Ovary (tissue), 9 donors: Measurements from ENCODE around the gene CAMTA1. TPM values are rescaled to one million over a fixed set of nuclear protein-coding genes. Genes with fewer than 3 reads are reported as not detected.

Experiments used
- DNase-seq, 5 donors: peaks; one replicate each; pipeline ENCODE4 v3.0.0-alpha.2; 2019 to 2020
- H3K27ac ChIP-seq, 2 donors: fragments of 200-600 bp; one replicate each; pipeline versions ENCODE4 v1.5.1 to v1.8.0; 2019 to 2022
- H3K27me3 ChIP-seq: fragments of 200-600 bp; one replicate; pipeline ENCODE4 v1.8.0; 2022
- H3K36me3 ChIP-seq: fragments of 200-600 bp; sonication (generic); one replicate; pipeline ENCODE4 v1.5.1; 2019
- H3K4me1 ChIP-seq: one replicate; pipeline ENCODE4 v1.8.1; 2013; ENCODE audit warnings: mild to moderate bottlenecking, moderate library complexity; ENCODE audit not compliant: insufficient read depth
- H3K4me3 ChIP-seq: fragments of 200-600 bp; sonication (generic); one replicate; pipeline ENCODE4 v1.5.1; 2017
- H3K9me3 ChIP-seq, 2 donors: fragments of 200-600 bp in 1 of 2; sonication (generic) in 1 of 2; one replicate each; pipeline versions ENCODE4 v1.5.1 to v1.8.1; 2013 to 2019; ENCODE audit warnings: mild to moderate bottlenecking in 1 of 2, moderate library complexity in 1 of 2
- CTCF ChIP-seq, 3 donors: fragments of 450-650 bp in 2 of 3; fragments of 200-600 bp in 1 of 3; IDR thresholded peaks; one replicate each; pipeline versions ENCODE4 v1.5.1 to v1.8.0; 2016 to 2022; ENCODE audit warnings: antibody characterized with exemption in 3 of 3, mild to moderate bottlenecking in 1 of 3
- EP300 ChIP-seq: sonication (generic); formaldehyde crosslinking; IDR thresholded peaks from one replicate; pipeline ENCODE4 v1.6.1; 2017; ENCODE audit warnings: antibody characterized with exemption
- POLR2A ChIP-seq: fragments of 450-650 bp; IDR thresholded peaks from one replicate; pipeline ENCODE4 v1.6.1; 2017; ENCODE audit warnings: antibody characterized with exemption, mild to moderate bottlenecking, moderate library complexity
- WGBS, 3 donors: extraction: QIAGEN DNeasy Blood & Tissue Kit in 1 of 3; methylation state at CpG; one replicate each; pipeline versions ENCODE4 v1.1.5 to v1.1.7; 2013 to 2017; 5-methylcytosine and 5-hydroxymethylcytosine counted together
- intact Hi-C, 4 donors: fragments of 100-400 bp; cut with DNase I; formaldehyde crosslinking; loops; one replicate each; pipeline versions ENCODE4 v1.11.0 to v1.15.1; 2022 to 2023
- polyA plus RNA-seq, 2 donors: library from polyadenylated mRNA; stranded (reverse); fragments of 200-250 nt in 1 of 2; fragments of 350-450 nt in 1 of 2; fragmentation: Illumina TruSeq in 1 of 2; extraction: RNeasy Lipid Tissue Mini Kit (QIAGEN cat#74804) in 1 of 2; gene quantifications; one replicate each; pipeline ENCODE4 v1.2.3, GENCODE V29; 2013 to 2014
- total RNA-seq, 7 donors: library from RNA; depleted of rRNA in 2 of 7; stranded (reverse); fragments of >200 nt in 2 of 7; fragmentation: NEBNext Ultra II Directional in 3 of 7; extraction: Animal tissue kit (Norgen Biotek cat#: 25700) in 3 of 7; gene quantifications; one replicate each; pipeline versions ENCODE4 v1.1.0 to v1.2.4, GENCODE V29; 2016 to 2023
- donor health status: DM: no; HTN: no; CAD: no; lungs with moderate emphysema.
- donor health status: DM: no; HTN: no; CAD: no.
- donor health status: Bipolar disorder and iron deficiency.
- donor health status: DM: yes; HTN: yes; CAD: no.
- donor health status: DM: no; HTN: no; CAD: no.
- donor health status: DM: yes; HTN: yes; CAD: no.

The CAMTA1 gene
- total and polyA plus RNA-seq, 9 donors: 51.1 to 150 (median 67.4) TPM

- Histone ChIP-seq H3K9me3 (no peaks in the 10 kb centered on the region), H3K27me3 (no peaks in the 10 kb centered on the region), H3K4me1 (no peaks in the 10 kb centered on the region), H3K36me3 (no peaks in the 10 kb centered on the region), H3K27ac (no peak overlapping the region), H3K4me3 (no peak overlapping the region)
- intact Hi-C loops: no loop called here
- TF ChIP-seq POLR2A: no peak
- no peak for TF ChIP-seq CTCF (IDR thresholded peaks at IDR 0.05)
- TF ChIP-seq EP300: no peak
- DNase-seq: no peak
Observed at GRCh38 chr1:7267493-7267892, 482.2 kb downstream of the CAMTA1 start.

- TF ChIP-seq POLR2A (no peak), CTCF (IDR thresholded peaks at IDR 0.05) (no peak), EP300 (no peak)
- DNase-seq: no peak
- intact Hi-C loops: no loop called here
Observed at GRCh38 chr1:7268983-7269382, 483.7 kb downstream of the CAMTA1 start.

GRCh38 chr1:7269525-7269924, 484.3 kb downstream of the CAMTA1 start:
- no peak overlapping the region for H3K4me3 ChIP-seq
- intact Hi-C loops: no loop called here
- H3K4me1 ChIP-seq: no peaks in the 10 kb centered on the region
- H3K27me3 ChIP-seq: no peaks in the 10 kb centered on the region
- H3K9me3 ChIP-seq: no peaks in the 10 kb centered on the region
- no peaks in the 10 kb centered on the region for H3K36me3 ChIP-seq
- H3K27ac ChIP-seq: no peak overlapping the region
- TF ChIP-seq EP300: no peak
- TF ChIP-seq CTCF (IDR thresholded peaks at IDR 0.05): no peak
- TF ChIP-seq POLR2A: no peak
- no peak for DNase-seq
- WGBS, 3 donors: 96 to 100% (median 96%) methylated on average over 1 of the region's 1 CpG

More at GRCh38 chr1:7268983-7269382, 483.7 kb downstream of the CAMTA1 start:
- H3K9me3 ChIP-seq: no peaks in the 10 kb centered on the region
- no peaks in the 10 kb centered on the region for H3K27me3 ChIP-seq
- no peak overlapping the region for H3K4me3 ChIP-seq
- H3K4me1 ChIP-seq: no peaks in the 10 kb centered on the region
- H3K27ac ChIP-seq: no peak overlapping the region
- no peaks in the 10 kb centered on the region for H3K36me3 ChIP-seq

- DNase-seq: no peak
- intact Hi-C loops: no loop called here
- H3K4me3 ChIP-seq: no peak overlapping the region
- H3K9me3 ChIP-seq: no peaks in the 10 kb centered on the region
- TF ChIP-seq EP300 (no peak), POLR2A (no peak)
- no peaks in the 10 kb centered on the region for H3K4me1 ChIP-seq
- no peak overlapping the region for H3K27ac ChIP-seq
- no peaks in the 10 kb centered on the region for H3K27me3 ChIP-seq
- H3K36me3 ChIP-seq: no peaks in the 10 kb centered on the region
- 68 to 76% (median 76%) methylated on average over 3 of the region's 3 CpGs for WGBS, 3 donors
Observed at GRCh38 chr1:7274256-7274655, 489.0 kb downstream of the CAMTA1 start.

- Histone ChIP-seq H3K27me3 (no peaks in the 10 kb centered on the region), H3K4me1 (peaks cover 3% of the 10 kb centered on the region), H3K4me3 (no peak overlapping the region), H3K36me3 (no peaks in the 10 kb centered on the region), H3K9me3 (no peaks in the 10 kb centered on the region), H3K27ac (no peak overlapping the region)
- WGBS, 3 donors: 89 to 92% (median 90%) methylated on average over 2 of the region's 2 CpGs
- intact Hi-C loops: no loop called here
- no peak for TF ChIP-seq POLR2A
- no peak for TF ChIP-seq CTCF (IDR thresholded peaks at IDR 0.05)
- TF ChIP-seq EP300: no peak
- DNase-seq: no peak
Observed at GRCh38 chr1:7278045-7278444, 492.8 kb downstream of the CAMTA1 start.
